Skin of body (tissue), 2 donors: ENCODE measurements around the gene CRIM1. TPM values are rescaled to one million over a fixed set of nuclear protein-coding genes. Genes with fewer than 3 reads are reported as not detected.

Experiments used
- DNase-seq: peaks from one replicate; lab custom pipeline; 2025; lab: John Stamatoyannopoulos, UW
- total RNA-seq: library from RNA; depleted of rRNA; stranded (reverse); fragments of >200 nt; gene quantifications from one replicate; pipeline ENCODE4 v1.2.3, GENCODE V29; 2014

CRIM1 gene
- total RNA-seq, 1 donor from 2014 or later, result 78.7 TPM

- DNase-seq, result no peak
Observed at GRCh38 chr2:36511858-36512603, 156.5 kb downstream of the CRIM1 start.

- no peak for DNase-seq
Observed at GRCh38 chr2:36512705-36513104, 157.1 kb downstream of the CRIM1 start.

GRCh38 chr2:36513661-36514060 lies 158.1 kb downstream of the CRIM1 start:
- DNase-seq, result no peak

GRCh38 chr2:36515538-36515937 lies 160.0 kb downstream of the CRIM1 start:
- DNase-seq, result no peak

- DNase-seq, result no peak
Observed at GRCh38 chr2:36516136-36516870, 160.7 kb downstream of the CRIM1 start.

GRCh38 chr2:36520431-36520830 lies 164.9 kb downstream of the CRIM1 start:
- DNase-seq, result no peak

GRCh38 chr2:36523153-36523552 lies 167.6 kb downstream of the CRIM1 start:
- DNase-seq, result no peak

- DNase-seq, result no peak
Observed at GRCh38 chr2:36525245-36525644, 169.7 kb downstream of the CRIM1 start.

GRCh38 chr2:36526226-36526625 lies 170.6 kb downstream of the CRIM1 start:
- no peak for DNase-seq

- DNase-seq, result no peak
Observed at GRCh38 chr2:36528274-36528673, 172.7 kb downstream of the CRIM1 start.

GRCh38 chr2:36528766-36529392 lies 173.3 kb downstream of the CRIM1 start:
- no peak for DNase-seq

- no peak for DNase-seq
Observed at GRCh38 chr2:36530178-36530982, 174.8 kb downstream of the CRIM1 start.

- no peak for DNase-seq
Observed at GRCh38 chr2:36530983-36531354, 175.4 kb downstream of the CRIM1 start.

- no peak for DNase-seq
Observed at GRCh38 chr2:36534275-36534799, 178.8 kb downstream of the CRIM1 start.

- DNase-seq, result no peak
Observed at GRCh38 chr2:36535099-36535498, 179.5 kb downstream of the CRIM1 start.

GRCh38 chr2:36536776-36537175 lies 181.2 kb downstream of the CRIM1 start:
- no peak for DNase-seq

- no peak for DNase-seq
Observed at GRCh38 chr2:36538335-36538734, 182.8 kb downstream of the CRIM1 start.

- DNase-seq, result no peak
Observed at GRCh38 chr2:36539631-36540030, 184.1 kb downstream of the CRIM1 start.

GRCh38 chr2:36540986-36541754 lies 185.6 kb downstream of the CRIM1 start:
- DNase-seq, result no peak

GRCh38 chr2:36541891-36542595 lies 186.5 kb downstream of the CRIM1 start:
- no peak for DNase-seq
